Jurkat, Clone E6-1 (cell line): ENCODE results near the gene MYO1B.

Source experiments
- DNase-seq: peaks from one replicate; pipeline ENCODE4 v3.0.0-alpha.2; 2011; ENCODE audit warnings: low read depth, low spot score
- H3K4me3 ChIP-seq: 2 replicates; pipeline ENCODE4 v1.5.1; 2011; ENCODE audit warnings: mild to moderate bottlenecking, low read length, control low read depth, moderate library complexity

MYO1B gene

DNA sequence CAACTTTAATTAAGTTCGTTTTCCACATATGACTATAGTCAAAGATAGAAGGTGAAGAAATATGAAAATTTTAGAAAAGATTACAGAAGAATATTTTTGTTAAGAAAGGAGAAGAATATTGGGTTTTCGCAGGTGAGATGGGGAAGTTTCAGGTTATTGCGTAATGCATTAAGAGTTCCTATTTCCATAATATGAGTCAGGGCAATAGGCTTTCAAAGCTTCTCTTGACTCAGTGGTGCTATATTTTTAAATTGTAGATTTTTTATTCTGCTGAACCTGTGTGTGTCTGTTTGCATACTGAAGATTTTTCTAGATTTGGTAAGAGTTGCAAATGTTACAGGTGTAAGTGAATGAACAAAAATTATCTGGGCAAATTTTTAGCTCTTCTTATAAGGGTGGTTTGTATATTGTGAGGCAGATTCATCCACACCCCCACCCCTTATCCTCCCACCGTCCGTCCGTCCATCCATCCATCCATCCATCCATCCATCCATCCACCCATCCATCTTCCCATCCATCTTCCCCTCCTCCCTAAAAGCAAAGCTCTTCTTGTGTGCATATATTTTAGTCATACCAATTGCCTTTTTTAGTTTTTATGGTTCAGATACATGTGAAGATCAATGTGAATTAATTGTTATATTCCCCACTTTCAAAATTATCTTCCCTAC lies 69.6 kb downstream of the MYO1B start:
- H3K4me3 ChIP-seq: no peak overlapping the region
- DNase-seq: no peak

DNA sequence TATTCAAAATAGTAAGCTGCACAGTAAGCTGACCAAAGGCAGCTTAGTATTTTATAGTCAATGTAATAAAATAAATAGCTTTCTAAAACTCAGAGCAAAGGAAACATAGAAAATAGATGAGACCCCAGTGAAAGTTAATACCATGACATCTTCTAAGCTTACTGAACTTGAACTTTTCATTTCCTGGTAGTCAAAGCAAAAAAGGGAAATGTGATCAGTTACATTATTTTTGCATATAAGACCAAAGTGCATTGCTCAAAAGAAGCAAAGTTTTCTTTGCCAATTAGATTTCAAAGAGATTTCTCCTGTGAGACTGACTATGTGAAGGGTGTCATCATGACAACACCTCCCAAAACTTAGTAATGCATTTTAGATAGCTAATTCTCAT lies 70.2 kb downstream of the MYO1B start:
- no peak overlapping the region for H3K4me3 ChIP-seq
- no peak for DNase-seq

DNA sequence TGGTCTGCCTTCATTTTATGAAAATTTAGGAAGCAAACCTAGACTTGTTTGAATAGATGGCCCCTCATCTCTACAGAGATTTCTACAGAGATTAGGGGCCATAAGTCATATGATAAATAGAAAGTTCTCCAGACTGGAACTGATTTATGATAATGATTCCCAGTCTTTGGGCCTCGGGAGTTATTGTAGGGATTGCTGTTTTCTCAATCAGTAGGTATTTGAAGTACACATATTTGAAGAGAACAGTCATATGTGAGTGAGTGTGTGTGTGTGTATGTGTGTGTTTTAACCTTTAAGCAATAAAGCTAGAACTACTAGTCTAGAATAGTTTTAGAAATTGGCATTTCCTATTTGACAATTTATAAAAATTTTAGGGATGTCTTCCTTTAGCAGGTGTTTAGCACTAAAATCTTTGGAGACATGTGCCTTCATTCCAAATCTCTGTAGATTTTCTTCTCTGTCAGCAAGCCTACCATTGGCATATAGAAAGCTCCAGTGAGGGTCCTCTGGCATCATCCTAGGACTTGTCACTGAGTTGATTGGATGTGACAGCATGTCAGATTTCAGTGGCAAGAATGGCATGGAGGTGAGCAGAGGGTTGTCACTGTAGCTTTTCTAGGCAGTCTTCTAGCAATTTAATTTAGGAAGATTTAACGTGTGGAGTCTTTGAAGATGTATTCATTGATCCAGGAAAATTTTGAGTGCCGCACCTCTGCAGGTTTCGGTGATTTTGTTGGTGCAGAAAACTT lies 71.2 kb downstream of the MYO1B start:
- no peak for DNase-seq
- H3K4me3 ChIP-seq: no peak overlapping the region

DNA sequence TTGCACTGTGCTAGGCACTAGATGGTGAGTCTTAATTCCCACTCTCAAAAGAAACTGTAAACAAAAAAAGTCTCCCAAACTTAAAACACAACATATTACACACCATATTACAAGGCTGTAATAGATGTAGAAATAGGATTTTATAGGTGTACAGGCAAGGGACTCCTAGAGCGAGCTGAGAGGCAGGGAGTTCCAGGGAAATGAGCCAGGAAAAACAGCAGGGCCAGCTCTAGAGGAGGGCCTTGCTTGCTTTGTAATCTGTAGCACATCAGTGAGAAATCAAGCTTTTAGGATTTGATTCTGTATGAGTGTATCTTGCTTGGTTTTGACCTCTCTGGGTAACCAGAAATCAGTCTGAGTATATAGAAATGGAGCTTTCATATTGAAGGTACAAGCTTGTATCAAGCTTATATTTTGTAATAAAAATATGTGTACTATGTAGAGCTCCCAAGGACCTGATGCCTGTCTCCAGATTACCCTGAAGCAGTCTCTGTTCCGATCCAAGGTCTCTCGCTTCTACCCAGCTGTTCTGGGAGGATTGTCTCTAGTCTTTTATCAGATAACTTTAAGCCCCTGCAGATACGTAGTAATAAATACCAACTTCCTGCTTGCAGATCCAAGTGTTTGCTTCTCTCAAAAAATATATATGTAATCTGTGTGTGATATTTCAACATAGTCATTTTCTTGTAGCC lies 73.0 kb downstream of the MYO1B start:
- no peak overlapping the region for H3K4me3 ChIP-seq
- peak; percentile 10 for DNase-seq

DNA sequence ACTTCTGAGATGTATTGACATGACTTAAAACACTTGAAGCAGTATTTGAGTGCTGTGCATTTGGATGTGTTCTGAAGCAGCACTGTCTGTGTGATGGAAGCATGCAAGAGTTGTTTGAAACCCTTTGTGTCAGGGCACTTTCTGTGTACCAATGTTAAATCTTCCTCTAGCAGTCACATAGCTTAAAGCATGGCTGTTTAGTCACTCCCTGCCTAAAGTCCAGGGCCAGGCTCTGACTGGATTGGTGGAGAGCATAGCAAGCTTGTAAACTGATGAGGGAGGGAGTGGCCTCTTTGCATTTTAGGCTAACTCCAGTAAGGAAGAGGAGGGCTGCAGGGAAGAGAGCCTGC lies 73.5 kb downstream of the MYO1B start:
- no peak for DNase-seq
- H3K4me3 ChIP-seq: no peak overlapping the region

DNA sequence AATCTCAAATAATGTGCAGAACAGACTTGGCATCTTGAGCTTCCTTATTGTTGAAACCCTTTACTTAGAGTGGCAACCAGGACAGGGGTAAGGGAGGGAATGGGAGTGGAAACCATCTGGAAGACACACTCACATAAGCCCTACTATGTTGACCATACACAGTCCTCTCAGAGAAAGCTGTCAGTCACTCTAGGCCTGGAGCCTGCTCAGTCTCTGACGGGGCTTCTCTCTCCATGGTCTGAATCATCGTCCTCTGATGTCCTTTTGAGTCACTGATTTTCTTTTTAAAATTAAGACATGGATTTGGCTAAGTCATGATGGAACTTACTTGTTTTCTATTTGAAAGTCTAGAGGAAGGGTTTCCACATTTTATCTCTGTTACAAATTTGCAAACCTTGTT lies 74.0 kb downstream of the MYO1B start:
- no peak overlapping the region for H3K4me3 ChIP-seq
- DNase-seq: no peak

DNA sequence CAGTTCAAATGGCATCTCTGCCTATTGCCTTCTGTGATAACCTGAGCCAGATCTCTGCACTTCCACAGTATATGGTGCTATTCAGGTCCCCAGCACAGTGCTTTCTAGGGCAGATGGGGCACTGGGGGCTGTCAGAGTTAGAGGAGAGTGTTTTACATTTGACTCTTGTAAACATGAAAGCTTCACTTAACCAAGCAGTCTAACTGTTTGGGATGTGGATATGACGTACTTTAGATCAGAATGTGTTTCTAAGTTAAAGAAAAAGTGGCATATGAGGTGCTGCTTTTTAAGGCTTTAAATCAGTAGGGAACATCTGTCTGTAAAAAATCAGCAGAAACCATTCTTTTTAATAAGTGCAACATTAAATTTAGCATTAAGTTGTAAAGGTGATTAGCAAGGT lies 75.7 kb downstream of the MYO1B start:
- no peak for DNase-seq
- H3K4me3 ChIP-seq: no peak overlapping the region

DNA sequence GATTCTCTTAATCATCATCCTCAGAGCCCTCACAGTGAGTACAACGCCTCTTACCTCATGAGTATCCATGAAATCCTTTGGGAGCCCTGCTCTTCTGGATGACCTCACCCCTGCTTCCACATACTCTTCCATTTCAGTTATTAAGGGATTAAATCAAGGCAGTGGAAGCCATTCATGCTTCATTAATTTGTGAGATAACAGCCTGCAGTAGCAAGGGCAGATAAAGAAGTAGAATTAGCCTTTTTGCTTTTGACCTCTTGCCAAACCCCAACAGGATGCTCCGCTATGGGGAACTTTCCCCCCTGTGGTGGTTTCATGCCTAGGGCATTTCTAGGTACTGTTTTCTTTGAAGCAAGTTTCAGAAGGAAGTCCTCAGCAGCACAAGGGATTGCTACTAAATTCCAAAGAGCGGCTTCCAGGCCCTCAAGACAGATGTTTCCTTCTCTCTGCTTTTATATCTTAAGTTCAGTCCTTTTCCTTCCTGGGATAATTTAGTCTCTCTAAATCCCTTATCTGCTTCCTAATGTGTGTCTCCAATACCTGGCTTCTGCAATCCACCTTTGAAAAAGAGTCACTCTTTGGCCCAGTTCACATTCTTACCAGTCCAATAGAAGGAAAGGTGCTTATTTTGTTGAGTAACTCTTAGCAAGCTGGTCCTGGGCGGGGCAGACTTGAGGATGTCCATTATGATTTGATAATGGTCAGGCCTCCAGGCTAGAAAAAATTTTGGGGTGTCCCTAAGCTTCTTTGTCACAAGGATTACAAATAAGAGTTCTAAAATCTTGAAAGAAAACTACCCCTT lies 76.9 kb downstream of the MYO1B start:
- H3K4me3 ChIP-seq: no peak overlapping the region
- DNase-seq: peak; percentile 65

DNA sequence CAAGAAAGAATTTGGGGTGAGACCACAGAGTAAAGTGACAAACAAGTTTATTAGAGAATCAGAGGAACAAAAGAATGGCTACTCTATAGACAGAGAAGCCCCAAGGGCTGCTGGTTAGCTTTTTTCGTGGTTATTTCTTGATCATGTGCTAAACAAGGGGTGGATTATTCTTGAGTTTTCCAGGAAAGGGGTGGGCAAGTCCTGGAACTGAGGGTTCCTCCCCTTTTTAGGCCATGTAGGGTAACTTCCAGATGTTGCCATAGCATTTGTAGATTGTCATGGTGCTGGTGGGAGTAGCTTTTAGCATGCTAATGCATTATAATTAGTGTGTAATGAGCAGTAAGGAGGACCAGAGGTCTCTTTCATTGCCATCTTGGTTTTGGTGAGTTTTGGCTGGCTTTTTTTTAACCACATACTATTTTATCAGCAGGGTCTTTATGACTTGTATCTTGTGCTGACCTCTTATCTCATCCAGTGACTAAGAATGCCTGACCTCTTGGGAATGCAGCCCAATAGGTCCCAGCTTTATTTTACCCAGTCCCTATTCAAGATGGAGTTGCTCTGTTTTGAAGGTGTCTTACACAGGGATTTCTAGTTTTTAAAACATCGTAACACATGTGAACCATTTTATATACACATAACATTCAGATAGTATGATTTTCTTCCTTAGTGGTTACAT lies 77.8 kb downstream of the MYO1B start:
- no peak overlapping the region for H3K4me3 ChIP-seq
- DNase-seq: no peak

DNA sequence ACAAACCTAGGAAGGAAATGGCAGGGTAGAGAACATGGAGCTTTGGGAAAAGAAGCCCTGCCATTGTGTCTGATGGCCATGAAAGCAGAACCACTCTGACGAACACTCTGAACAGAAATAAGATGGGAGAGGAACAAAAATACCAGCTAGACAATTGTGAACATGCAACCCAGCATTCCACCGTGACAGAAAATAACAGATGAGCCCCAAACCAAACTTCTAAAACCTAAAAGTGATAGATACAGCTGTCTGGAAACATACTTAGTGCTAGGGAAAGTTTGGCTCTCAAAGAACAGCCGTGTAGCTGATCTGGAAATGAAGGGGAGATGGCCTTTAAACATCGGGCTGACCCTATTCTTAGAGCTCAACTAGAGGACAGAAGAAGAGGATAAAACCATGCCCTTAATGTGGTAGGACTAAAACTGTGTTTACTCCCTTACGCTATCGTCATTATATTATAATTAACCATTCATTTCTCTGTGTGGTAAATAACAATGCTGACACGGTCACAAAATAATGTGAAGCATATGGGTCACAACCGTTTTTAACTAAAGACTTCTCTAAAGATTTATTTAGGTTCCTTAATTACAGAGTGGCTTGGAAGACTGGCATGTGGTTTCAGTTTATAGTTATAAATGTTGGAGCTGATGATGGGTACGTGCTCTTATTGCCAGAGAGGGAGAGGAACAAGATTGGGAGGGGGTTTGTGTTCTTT lies 80.6 kb downstream of the MYO1B start:
- H3K4me3 ChIP-seq: no peak overlapping the region

DNA sequence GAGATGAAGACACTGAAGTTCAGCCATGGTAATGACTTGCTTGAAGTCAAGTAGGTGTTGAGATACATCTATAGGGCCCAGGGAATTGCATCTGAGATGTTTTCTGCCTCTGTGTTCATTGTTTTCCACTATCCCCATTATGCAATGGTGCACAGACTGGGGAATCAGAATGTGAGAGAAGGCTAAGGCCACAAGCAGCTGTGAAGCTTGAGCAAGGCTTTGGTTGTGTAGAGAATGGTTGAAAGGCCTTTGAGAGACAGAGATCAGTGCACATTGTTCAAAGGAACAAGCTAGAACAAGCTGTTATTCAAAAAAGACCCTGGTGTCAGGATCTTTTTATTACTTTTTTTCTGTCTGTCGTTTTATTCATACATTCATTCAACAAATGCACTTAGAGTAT lies 82.3 kb downstream of the MYO1B start:
- no peak overlapping the region for H3K4me3 ChIP-seq
- no peak for DNase-seq

More for the DNA sequence above, 80.6 kb downstream of the MYO1B start:
- DNase-seq: no peak

DNA sequence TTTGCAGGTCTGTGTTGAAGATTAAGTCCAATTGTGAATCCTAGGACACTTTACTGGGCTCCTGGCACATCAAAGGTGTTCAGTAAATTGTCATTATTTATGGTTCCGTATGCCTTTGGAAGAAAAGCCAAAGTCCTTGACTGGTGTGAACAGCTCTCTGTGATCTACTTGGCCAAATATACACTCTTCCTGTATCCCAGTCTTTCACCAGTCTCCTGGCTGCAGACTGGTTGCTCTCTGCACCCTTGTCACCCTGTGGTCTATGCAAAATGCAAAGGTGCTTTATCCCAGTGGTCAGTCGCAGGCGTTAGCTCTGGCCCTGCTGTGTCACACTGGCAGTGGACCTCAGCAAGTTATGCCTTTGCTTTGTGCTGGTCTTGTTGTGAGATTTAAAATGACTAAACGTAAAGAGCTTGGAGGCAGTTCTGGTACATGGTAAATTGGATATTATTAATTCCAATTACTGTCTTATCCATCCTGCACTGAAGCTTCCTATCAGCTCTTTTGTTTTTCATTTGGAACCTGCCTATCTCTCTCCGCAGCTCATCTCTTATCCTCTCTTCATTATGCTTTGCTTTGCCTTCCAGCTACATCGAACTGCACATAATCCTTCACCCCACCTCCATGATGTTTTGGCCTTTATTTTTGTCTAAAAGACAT lies 83.1 kb downstream of the MYO1B start:
- no peak overlapping the region for H3K4me3 ChIP-seq
- no peak for DNase-seq

DNA sequence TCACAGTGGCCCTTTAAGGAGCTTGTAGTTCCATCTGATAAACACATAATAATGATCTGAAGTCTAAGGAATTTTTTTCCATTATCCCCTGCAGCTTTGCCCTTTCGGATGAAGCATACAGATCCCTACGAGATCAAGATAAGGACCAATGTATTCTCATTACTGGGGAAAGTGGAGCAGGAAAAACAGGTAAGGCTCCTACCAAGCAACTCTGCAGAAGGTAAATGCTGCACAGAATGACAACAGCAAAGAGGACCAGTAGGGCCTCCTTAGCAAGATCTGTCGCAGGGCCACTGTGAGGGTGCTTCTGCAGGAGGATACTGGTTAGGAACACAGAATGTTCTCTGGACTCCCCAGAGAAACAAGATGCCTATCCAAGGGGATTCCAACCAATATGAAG lies 84.6 kb downstream of the MYO1B start:
- no peak for DNase-seq
- H3K4me3 ChIP-seq: no peak overlapping the region

DNA sequence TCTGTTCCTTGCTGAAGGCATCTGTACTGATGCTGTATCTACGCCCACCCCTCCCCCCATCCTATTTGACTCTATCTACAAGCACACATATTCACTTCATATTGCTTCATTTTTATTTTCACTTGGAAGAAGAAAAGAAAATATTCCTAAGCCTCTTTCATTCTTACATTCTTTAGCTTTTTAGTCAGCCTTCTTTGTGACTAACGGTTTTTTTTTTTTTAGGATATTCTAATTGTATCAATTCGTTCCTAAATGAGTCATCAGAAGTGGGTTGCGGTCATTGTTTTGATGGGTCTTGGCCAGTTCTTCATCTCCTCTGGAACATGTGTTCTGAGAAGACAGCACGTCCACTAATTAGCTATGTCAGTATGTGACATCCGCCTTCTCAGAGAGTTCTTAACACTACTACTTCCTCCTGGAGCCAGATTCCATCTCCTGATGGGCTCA lies 88.7 kb downstream of the MYO1B start:
- no peak for DNase-seq
- H3K4me3 ChIP-seq: no peak overlapping the region

DNA sequence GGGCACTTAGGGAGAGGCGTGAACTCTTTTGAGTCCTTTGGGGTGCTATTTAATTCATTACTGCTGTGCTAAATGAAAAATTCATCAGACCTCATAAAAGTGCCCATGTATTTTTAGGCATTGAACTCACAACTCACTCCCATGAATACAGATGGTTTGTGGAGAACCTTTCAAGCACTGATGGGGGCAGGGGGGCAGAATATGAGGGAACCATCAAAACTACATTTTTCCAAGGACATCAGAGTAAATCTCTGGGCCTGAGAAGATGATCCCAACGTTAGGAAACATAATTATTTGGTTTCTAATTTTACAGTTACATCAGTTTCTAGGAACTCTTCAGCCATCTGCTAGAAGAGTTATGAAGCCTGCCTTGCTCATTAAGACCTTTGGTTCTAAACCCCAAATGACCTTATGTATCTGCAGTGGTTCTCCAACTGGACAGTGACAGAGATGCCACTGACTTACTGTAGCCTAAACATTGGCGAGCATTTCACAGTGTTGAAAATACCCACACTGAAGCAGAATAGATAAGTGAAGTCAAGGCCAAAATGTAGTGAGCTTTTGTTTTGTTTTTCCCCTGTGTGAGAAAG lies 90.8 kb downstream of the MYO1B start:
- no peak overlapping the region for H3K4me3 ChIP-seq
- DNase-seq: no peak

DNA sequence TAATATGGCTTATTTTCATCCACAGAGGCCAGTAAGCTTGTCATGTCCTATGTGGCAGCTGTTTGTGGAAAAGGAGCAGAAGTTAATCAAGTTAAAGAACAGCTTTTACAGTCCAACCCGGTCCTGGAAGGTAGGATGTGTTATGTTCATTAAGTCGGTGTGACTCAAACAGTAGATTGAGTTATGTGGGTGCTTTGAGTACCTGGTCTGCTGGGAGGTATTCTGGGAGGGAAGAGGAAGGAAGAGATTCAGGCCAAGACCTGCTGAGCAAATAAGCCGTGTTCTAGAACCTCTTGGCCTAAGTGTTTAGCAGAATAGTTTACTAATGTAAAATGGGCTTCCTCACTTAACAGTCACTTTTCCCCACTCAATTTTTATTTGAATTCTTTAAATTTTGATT lies 96.2 kb downstream of the MYO1B start:
- no peak overlapping the region for H3K4me3 ChIP-seq
- DNase-seq: no peak

DNA sequence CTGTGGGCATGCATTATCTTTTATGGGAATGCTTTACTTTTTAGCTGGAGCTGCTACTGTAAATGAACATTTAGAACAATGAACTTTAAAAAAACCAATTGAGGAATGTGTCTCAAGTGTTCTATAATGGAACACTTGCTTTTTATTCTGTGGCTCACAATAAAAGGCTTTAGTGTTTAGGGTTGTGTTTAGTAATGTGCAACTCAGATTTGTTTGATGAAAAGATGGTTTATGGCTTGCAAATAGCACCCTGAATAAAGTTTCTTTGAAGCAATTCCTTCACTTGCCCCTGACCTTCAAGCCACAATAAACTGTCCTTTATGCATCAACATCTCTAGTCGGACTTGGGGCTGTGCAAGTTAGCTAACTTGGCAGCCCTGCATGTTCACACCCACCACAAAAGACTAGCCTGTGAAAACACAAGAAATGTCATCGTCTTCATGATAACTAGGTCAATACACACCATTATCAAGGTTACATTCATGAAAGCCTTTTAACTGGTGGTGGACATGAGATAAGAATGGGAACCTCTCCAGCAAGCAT lies 98.7 kb downstream of the MYO1B start:
- no peak for DNase-seq
- H3K4me3 ChIP-seq: no peak overlapping the region
